ENCODE measurements around the gene HPCAL1. TPM values are rescaled to one million over a fixed set of nuclear protein-coding genes. Genes with fewer than 3 reads are reported as not detected.

HPCAL1 gene
- total and polyA plus RNA-seq, 8 donors: 14.0 to 571 (median 85.4) TPM

DNA sequence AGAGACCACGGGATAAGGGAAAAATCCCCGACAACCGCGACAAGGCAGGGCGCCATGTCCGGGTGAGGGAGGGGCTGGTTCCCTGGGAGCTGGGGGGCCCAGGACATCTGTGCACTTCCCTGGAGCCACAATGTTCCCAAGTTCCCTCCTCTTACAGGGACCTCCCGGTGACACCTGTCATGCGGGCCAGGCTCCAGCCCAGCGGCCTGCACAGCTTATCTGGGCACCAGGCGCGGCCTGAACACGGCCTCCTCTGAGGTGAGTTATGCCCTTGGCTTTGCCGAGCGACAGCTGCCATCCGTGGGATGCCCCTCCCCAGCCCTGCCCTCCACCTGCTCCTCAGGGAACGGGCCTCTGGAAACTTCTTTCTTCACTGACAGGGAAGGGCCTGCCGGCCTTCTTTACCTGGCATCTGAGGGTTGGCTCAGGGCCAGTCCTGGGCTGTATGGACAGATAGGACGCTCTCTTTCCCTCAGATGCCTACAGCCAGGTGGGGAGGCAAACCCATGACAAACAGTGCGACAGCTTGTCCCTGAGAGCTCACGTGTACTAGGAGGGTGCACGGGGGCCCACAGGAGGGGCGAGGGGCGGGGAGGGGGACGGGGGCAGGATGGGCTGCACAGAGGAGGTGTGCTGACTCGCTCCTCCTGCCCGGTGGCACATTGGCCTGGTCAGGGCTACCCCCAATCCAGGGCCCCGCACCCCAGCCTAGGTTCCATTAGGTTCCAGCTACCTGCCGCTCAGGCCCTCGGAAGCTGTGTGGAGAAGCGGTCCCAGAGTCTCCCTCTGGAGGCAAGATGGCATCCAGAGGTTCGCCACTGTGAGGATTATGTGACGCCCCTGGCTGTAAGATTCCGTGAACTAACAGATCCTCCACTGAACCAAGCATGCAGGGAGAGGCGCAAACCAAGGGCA is 34.9 kb upstream of the HPCAL1 start:
- peak; percentile 71 to 90 for DNase-seq
- 48 to 70% (median 53%) methylated on average over 16 to 34 of the region's 34 CpGs for WGBS, 5 donors
- Histone ChIP-seq H3K9me3 (no peaks in the 10 kb centered on the region), H3K36me3 (no peaks in the 10 kb centered on the region), H3K27me3 (no peaks in the 10 kb centered on the region), H3K4me1 (peaks cover 26 to 41% (median 36%) of the 10 kb centered on the region in 4 donors), H3K4me3 (no peak overlapping the region), H3K27ac (peak overlapping the region; percentile 49 to 71 (median 65))
- TF ChIP-seq POLR2AphosphoS5 (IDR thresholded peaks at IDR 0.05) (peak in 2 of 3 donors; percentile 29 to 63), POLR2A (IDR thresholded peaks at IDR 0.05) (no peak), CTCF (IDR thresholded peaks at IDR 0.05) (no peak)
- intact Hi-C loops (cut with DNase I; ENCODE audit: low total_unique reads): no loop called here

DNA sequence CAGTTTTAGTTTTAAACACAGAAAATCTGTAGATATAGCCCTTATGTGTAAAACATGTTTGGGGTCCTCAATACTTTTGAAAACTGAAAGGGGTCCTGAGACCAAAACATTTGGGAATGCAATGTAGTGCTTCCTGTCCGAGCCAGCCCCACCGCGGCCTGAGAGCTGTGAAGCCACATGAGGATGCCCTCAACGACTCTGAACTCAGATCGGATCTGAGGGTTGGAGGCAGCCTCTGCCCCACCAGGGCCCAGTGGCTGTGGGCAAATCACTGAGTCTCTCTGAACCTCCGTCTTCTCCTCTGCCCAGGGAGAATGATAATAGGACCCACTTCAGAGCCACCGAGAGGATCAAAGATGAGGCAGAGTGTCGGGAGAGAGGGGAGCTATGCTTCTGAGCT is 33.4 kb upstream of the HPCAL1 start:
- peak overlapping the region in 4 of 5 donors; percentile 73 to 80 (median 76) for H3K27ac ChIP-seq
- H3K4me1 ChIP-seq: peaks cover 26 to 46% (median 36%) of the 10 kb centered on the region in 4 donors
- H3K27me3 ChIP-seq: no peaks in the 10 kb centered on the region
- no peak overlapping the region for H3K4me3 ChIP-seq
- no peak for TF ChIP-seq POLR2A (IDR thresholded peaks at IDR 0.05)
- TF ChIP-seq CTCF (IDR thresholded peaks at IDR 0.05): no peak
- no peak for TF ChIP-seq POLR2AphosphoS5 (IDR thresholded peaks at IDR 0.05)
- TF ChIP-seq EP300 (IDR thresholded peaks at IDR 0.05): no peak
- intact Hi-C loops (cut with DNase I; ENCODE audit: low total_unique reads): no loop called here
- no peaks in the 10 kb centered on the region for H3K36me3 ChIP-seq
- 82 to 94% (median 90%) methylated on average over 8 of the region's 8 CpGs for WGBS, 5 donors
- DNase-seq: peak in 1 of 2 donors; percentile 22
- H3K9me3 ChIP-seq: no peaks in the 10 kb centered on the region

DNA sequence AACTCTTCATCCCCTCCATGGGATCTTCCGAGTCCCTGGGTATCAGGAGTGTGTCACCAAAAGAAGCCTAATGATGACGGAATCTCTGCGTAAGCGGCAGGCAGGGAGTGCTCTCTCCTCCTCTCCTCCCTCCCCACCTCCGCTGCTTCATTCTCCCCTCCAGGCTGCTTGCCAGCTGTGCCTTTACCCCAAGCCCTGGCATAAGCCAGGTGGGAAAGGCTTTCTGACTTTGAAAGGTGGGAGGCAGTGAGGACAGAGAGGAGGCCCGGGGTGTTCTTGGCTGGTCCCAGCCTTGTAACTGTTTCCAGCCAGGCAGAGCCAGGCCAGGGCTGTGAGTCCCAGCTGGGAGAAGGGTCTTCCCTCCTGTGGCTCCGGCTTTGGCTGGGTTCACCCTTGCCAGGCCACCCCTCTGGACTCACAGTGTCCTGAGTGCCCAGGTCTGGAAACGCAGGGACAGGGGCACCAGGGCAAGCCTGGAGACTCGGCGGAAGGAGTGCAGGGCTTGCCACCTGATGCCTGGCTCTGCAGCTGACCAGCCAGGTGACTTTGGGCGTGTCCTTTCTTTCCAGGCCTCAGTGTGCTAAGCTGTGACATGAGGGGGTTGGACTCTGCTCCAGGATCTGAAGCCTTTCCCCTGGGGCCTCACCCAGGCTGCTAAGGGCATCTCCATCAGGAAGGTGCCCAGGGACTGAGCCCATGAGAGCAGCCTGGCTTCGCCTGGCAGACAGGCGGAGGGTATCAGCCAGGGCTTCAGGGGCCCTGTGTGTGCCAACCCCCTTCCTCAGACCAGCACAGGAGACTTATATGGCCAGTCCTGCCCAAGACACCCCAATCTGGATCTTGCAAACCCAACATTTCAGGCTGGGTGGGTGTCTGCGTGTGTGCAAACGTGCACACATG is 32.7 kb upstream of the HPCAL1 start:
- Histone ChIP-seq H3K36me3 (no peaks in the 10 kb centered on the region), H3K4me3 (no peak overlapping the region), H3K27ac (peak overlapping the region; percentile 62 to 80 (median 74)), H3K9me3 (no peaks in the 10 kb centered on the region), H3K27me3 (no peaks in the 10 kb centered on the region), H3K4me1 (peaks cover 26 to 46% (median 36%) of the 10 kb centered on the region in 4 donors)
- DNase-seq: peak; percentile 84 to 86
- intact Hi-C loops (cut with DNase I; ENCODE audit: low total_unique reads): no loop called here
- 65 to 74% (median 68%) methylated on average over 11 to 15 of the region's 15 CpGs for WGBS, 5 donors
- peak in 2 of 3 donors; percentile 55 to 85 for TF ChIP-seq POLR2AphosphoS5 (IDR thresholded peaks at IDR 0.05)
- no peak for TF ChIP-seq POLR2A (IDR thresholded peaks at IDR 0.05)
- no peak for TF ChIP-seq CTCF (IDR thresholded peaks at IDR 0.05)

- Histone ChIP-seq H3K9me3 (no peaks in the 10 kb centered on the region), H3K27me3 (no peaks in the 10 kb centered on the region), H3K36me3 (no peaks in the 10 kb centered on the region), H3K4me3 (no peak overlapping the region), H3K4me1 (peaks cover 26 to 46% (median 36%) of the 10 kb centered on the region in 4 donors), H3K27ac (peak overlapping the region in 4 of 5 donors; percentile 73 to 80 (median 76))
- intact Hi-C loops (cut with DNase I; ENCODE audit: low total_unique reads): no loop called here
- 69 to 85% (median 81%) methylated on average over 14 to 15 of the region's 15 CpGs for WGBS, 5 donors
- TF ChIP-seq POLR2A (IDR thresholded peaks at IDR 0.05): no peak
- no peak for TF ChIP-seq POLR2AphosphoS5 (IDR thresholded peaks at IDR 0.05)
- TF ChIP-seq EP300 (IDR thresholded peaks at IDR 0.05): no peak
- no peak for TF ChIP-seq CTCF (IDR thresholded peaks at IDR 0.05)
- DNase-seq: no peak
Observed at GRCh38 chr2:10271509-10271908, 31.2 kb upstream of the HPCAL1 start.
